ELF-1 (cell line): ENCODE measurements around the gene AGR2.
"Not testable (repeated sequence)": the region's sequence is repeated elsewhere in the genome, so short reads cannot be mapped to it uniquely, and the experiment has no call there.

Experiments used
- DNase-seq: peaks from one replicate; pipeline ENCODE4 v3.0.0-alpha.2; 2016; ENCODE audit warnings: low read depth, low spot score

Gene AGR2

DNA sequence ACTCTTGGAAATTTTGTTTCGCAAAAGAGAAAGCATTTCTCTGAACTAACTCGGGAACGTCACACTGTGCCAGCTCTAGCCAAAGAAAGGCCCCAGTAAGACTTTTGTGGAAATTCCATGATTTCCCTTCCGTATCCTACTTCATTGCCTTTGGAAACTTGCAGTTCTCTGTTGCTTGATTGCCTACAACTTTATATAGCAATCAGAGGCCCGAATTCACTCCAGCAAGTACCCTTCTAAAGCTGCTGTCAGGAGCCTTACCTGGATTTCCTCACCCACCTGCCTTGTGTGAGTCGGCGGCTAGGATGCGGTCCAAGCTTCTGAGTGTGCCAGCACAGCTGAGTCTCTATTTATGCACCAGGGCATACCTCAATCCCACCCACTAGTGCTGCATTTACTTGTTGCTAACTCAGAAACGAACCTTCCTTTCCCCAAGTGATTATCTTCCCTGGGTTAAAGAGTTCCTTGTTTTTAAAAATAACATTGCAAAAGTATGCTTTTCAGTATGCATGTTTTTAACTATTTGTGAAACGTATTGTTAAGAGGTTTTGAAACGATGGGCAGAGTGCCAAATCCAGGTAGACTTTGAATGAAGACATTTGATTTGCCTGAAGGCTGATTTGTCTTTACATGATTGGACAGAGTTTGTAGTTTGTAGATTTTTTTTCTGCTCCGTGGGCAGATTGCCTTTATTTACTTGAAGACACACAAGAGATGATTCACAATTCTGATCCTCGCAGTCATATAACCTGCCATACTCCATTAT, at the start of gene AGR2:
AGR2 (minus strand) TSS at position 326 of the 766 bp plus-strand sequence. CDS start 3,203 bp downstream, outside the sequence.
- DNase-seq, result no peak

DNA sequence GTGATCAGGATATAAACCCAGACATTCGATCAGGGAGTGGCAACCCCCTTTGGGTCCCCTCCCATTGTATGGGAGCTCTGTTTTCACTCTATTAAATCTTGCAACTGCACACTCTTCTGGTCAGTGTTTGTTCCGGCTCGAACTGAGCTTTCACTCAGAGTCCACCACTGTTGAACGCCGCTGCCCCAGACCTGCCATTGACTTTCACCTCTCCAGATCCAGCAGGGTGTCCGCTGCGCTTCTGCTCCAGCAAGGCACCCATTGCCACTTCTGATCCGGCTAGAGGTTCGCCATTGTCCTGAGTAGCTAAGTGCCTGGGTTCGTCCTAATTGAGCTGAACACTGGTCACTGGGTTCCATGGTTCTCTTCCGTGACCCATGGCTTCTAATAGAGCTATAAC, 48.4 kb upstream of the AGR2 start:
- not testable (repeated sequence) for DNase-seq

DNA sequence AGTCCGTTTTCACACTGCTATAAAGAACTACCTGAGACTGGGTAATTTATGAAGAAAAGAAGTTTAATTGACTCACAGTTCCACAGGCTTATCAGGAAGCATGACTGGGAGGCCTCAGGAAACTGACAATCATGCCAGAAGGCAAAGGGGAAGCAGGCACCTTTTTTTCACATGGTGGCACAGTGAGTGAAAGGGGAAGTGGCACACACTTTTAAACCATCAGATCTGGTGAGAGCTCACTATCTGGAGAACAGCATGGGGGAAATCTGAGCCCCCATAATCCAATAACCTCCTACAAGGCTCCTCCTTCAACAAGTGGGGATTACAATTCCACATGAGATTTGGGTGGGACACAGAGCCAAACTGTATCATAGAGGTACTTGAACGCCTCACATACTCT, 47.0 kb upstream of the AGR2 start:
- DNase-seq, result no peak

DNA sequence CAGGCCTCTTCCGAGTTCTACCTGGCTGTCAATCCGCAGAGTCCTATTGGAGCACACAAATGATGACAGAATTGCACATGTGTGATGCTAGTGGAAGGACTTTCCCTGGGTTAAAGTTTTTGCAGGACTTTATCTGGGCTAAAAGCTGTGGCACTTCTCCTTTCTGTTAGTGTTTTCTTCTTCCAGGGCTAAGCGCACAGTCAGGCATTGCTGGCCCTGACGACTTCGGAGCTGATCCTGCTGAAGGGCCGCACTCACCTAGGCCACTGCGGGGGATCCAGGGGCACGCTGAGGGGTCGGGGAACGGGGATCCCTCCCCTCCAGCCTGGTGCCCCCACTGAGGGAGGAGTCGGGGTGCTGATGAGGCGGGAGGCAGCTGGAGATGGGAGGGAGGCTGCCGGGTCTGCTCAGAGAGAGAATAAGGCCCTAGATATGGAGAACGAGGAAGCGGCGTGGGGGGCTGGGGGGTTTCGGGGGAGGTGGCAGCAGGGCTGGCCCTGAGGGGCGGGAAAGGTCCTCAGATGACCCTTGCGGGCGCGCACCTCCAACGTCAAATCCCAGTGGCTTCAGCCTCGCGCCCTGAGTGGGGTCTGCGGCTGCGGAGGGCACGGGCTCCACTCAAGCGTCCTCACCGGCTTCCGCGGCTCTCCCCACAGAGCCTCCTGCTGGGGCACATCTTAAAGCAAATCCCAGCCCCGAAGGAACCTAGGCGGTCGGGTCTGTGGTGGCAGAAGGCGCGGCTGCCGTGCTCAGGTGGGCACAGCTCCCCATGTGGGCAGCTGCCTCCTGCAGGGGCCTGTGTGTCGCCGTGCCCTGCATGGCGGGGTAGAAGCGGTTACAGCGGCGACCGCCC, 46.0 kb upstream of the AGR2 start:
- no peak for DNase-seq

DNA sequence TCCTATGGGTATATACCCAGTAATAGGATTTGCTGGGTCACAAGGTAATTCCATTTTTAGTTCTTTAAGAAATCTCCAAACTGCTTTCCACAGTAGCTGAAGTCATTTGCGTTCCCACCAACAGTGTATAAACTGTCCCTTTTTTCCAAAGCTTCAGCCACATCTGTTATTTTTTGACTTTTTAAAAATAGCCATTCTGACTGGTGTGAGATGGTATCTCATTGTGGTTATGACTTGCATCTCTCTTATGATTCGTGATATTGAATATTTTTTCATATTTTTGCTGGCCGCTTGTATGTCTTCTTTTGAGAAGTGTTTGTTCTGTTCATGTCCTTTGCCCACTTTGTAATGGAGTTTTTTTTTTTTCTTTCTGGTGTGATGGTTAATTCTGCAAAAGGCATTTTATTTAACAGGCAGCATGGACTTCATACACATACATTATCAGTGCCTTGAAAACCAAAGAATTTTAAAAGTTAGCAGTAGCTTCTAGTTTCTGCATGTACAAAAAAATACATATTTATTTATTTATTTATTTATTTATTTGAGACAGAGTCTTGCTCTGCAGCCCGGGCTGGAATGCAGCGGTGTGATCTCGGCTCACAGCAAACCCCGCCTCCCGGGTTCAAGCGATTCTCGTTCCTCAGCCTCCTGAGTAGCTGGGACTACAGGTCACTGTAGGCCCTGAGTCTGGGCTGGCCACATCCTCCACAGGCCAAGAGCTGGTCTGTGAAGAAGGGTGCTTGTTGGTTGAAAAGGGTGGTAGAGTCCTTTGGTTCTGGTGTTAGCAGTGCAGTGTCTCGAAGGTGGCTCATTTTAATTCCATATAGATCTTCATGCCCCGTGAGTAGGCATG, 44.7 kb upstream of the AGR2 start:
- DNase-seq, result no peak

DNA sequence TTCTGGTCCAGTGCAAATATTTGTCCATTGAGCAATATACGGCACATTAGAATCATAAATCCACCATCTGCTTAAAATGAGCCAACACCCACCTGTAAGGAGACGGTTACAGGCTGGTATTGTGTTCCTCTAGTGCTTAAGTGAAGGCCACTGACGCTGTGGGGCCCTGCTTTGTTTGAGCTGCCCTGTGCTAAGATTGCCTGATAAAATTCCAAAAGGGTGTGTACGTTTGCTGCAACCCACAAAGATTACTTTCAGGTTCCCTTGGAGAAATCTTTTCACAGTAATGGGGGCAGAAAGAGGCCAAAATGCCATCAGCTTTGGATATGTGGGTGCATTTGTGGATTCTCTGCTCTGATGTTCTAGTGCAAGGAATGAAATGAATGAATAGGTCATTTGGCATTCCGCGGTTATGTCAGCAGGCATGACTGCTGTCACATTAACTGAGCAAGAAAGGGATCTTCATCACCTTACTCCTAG, 42.6 kb upstream of the AGR2 start:
- peak; percentile 34 for DNase-seq

DNA sequence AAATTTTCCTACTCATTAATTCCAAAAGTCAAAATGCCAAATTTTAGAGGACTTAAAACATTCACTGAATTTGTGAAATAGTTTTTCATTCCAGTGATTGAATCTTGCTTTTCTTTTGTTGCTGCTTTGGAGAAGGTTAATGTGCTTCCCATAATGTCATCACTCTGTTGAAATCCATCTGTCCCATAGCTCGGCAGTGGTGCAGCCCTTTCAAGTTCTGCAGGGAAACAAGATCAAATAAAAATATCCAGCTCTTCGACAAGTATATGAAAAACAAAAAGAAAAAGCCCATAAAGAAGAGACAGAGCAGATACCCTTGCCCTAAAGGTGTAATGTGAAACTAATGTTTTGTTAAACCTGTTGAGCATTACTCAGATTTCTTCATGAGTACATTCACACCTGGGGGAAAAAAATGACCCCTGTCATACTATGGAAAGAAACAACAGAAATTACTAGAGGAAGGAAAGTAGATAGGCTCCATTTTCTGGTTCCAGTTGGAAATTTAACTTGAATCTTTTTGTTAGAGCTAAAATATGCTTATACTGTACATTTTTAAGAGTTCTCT, 41.9 kb upstream of the AGR2 start:
- DNase-seq, result no peak

DNA sequence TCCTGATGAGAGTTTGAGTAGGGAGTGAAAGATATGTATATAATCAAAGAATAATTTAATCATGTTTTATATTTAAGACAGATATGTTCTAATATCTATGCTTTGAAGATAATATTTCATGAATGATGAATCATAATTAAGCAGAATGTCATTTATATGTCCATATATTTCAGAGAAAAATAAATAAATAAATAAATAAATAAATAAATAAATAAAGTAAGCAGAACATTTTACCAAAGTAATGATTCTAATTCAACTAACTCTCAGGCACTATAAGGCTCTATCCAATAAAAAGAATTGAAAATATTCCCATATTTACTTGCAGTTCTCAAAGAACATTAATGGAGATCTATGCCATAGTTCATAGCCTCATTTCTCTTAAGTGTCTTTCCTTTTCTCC, 40.9 kb upstream of the AGR2 start:
- DNase-seq, result no peak

DNA sequence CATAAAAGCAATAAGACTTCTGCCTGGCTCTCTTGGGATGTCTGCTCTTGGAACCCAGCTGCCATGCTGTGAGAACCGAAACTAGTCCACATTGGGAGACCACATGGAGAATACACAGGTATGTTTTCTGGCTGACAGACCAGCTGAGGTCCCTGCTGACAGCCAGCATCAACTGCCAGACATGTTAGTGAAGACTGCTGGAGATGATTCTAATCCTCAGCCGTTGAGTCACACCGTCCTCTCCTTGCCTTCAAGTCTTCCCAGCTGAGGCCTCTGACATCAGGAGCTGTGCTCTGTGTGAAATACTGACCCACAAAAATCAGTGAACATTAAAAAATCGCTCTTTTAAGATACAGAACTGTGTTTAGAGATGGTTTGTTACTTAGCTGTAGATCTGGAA, 36.9 kb upstream of the AGR2 start:
- no peak for DNase-seq

DNA sequence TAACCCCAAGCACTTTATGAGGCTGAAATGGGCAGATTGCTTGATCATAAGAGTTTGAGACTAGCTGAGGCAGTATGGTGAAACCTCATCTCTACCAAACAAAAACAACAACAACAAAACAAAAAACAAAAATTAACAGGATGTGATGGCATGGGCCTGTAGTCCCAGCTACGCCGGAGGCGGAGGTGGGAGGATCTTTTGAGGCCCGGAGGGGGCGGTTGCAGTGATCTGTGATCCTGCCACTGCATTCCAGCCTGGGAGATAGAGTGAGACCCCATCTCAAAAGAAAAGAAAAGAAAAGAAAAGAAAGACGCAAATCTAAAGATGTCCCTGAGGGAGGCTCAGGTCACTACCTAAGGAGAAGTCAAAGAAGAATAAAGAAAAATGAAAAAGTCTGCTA, 35.3 kb upstream of the AGR2 start:
- peak; percentile 45 for DNase-seq

DNA sequence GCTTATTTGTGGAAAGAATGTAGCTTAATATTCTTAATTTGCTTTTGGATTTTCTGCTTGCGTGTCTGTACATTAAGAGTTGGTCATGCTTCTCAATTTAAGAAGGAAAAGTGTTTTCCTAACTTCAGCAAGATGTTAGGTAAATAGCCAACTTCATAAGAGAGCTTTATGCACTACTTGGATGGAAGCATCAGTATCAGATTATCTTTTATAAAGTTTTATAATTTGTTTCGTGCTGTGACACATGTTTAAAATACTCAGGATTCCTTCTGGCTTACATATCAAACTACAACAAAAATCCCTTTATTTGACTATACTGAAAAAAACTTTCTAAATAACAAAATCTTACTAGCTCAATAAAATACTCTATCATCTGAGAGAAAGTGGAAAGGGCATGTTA, 34.8 kb upstream of the AGR2 start:
- DNase-seq, result no peak

DNA sequence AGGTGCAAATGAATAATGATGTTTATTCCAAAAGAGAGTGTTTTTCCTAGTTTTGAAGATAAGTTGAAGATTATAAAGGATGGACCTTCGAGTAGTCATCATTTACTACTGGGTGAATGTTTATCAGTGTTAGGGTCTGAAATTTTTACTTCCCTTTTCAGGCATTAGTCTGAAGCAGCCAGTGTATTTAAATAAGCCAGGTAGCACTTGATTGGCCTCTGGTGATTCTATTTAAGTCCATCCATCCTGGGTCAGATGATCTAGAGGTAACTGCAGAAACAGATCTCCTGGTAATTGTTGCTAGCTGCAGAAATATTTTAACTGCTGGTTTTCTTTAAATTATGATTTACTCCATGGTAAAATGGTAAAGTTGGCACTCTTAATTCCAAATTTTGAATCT, 34.1 kb upstream of the AGR2 start:
- DNase-seq, result no peak

DNA sequence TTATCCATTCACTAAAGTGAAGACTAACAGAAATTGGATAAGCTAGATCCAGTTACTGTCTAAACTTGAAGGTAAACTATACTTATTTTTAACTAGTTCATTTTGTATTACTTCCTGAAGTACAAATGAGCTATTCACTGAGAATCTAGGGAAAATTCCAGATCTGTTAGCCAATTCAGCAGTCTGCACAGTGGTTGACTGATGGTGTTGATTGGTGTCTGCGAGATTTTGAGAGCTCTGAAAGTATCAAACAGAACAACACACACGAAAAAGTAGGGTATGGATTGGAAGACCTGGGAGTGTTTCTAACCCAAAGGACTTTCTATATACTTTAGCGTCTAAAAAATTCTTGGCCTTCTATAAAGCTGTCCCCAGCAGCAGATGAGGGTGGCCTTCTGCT, 33.6 kb upstream of the AGR2 start:
- DNase-seq, result no peak

DNA sequence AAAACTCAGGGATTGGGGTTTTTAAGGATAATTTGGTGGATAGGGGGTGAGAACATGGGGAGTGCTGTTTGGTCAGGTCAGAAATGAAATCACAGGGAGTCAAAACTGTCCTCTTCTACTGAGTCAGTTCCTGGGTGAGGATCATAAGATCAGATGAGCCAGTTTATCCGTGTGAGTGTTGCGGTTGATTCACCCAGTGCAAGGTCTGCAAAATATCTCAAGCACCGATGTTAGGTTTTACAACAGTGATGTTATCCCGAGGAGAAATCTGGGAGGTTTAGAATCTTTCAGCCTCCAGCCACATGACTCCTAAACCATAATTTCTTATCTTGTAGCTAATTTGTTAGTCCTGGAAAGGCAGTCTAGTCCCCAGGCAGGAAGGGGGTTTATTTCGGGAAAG, 31.7 kb upstream of the AGR2 start:
- DNase-seq, result no peak

DNA sequence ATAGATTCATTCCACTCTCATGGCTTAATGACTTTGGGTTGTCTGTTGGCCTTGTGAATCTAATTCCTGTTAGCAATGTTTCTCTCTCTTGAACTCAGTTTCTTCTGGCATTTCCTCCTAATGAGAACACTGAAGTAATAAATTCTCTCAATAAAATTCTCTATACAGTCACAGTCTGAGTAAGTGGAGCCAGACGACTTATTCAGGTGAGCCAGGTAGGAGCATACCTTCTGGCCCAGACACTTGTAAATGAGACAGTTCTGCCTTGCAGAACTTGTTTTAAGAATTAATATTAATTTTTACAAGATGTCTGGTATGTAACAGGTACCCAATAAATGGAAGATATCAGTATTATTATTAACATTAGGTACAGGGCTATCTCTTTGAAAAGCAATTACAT, 28.6 kb upstream of the AGR2 start:
- DNase-seq, result no peak

DNA sequence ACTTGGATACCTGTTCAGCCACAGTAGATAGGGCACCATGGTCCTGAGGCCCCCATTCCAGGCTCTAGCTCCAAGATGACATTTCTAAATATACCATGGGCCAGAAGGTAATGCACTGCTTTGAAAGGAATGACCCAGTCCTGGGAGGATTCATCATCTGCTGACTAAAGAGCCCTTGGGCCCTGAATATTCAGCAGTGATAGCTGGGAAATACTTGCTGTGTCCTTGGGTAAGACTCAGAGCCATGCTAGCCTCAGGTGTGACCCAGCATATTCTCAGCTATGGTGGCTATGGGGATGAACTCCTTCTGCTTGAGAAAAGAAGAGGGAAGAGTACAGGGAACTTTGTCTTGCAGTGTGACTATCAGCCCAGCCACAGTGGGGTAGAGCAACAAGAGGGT, 21.3 kb upstream of the AGR2 start:
- no peak for DNase-seq

DNA sequence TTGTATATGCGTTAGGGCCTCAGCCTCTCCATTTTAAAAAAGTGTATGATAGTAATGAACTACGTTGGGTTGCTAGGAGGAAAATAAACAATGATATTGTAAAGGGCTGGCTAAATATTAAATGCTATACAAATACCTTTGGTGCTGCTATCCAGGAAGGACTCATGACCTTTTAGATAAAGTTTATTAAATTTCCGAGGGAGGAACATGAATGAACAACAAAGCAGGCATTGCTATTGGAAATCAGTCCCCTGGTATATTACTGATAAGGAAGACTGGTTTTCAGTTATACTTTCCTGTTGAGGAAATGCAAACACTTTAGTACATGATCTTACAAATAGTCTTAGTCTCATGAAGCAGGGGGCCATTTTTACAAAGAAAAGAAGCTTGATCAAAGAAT, 17.2 kb upstream of the AGR2 start:
- no peak for DNase-seq

DNA sequence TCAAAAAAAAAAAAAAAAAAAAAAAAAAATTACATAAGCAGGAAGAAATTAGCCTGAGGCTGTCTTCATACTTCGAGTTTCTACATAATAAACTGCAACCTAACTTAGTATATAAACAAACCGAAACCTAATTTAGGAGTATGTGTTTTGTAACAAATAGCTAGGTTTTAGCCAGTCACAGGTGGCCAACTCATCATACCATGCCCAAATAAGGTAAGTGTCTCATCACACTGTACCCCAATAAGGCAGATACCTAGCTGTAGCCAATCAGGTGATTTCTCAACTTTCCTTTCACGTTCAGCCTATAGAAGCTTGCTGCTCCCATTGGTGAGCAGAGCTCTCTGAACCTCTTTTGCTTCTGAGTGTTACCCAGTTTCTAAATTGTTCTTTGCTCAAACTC, 13.9 kb upstream of the AGR2 start:
- no peak for DNase-seq

DNA sequence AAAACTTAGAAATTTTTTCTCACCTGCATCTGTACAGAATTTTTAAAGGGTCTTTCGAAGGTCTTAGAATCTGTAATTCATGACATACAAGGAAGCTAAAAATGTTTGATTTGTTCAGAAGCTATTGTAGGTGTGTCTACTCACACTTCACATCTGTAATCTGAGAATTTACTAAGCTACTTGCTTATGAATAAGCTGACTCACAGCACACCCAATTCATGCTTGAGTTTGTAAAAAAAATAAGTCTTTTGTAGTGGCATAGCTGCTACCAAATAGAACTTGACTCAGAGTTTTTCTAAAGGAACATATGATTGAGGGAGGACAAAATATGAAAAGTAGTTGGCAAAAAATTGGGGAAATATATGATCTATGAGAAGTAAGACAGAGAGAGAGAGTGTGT, 12.7 kb upstream of the AGR2 start:
- DNase-seq, result no peak

DNA sequence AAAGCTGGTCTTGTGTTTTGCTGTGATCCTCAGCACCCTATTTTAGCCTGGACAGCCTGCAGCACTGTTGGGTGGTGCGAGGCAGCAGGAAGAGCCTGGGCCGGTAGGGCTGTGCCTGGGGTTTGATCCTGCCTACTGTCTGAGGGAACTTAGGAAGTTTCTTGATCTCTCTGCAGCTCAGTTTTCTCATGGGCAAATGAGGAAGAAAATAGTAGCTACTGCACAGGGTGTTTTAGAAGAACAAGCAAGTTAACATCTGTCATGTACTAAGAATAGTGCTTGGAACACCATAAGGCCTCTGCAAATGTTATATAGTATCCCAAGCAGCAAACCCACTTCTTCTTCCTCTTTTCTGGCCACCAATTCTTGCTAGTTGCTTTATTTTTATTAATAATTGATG, 12.0 kb upstream of the AGR2 start:
- no peak for DNase-seq

DNA sequence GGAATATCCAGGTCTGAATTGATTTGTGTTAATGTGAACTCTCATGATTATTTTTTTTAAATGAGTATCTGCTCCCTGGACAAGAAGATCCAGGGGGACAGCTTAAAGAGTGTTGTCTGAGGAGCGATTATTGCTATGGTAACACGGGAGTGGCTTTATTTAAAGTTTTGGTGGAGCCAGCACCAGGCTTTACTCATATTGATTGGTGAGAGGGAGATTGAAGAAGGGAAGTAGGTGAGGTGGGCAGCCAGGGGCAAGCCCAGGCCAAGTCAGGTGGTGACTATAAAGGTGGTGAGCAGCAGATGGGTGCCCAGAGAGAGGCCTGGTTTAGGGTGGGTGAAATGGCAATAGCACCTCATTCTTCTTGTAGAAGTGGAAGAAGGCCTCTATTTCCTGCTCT, 10.2 kb upstream of the AGR2 start:
- DNase-seq, result no peak

DNA sequence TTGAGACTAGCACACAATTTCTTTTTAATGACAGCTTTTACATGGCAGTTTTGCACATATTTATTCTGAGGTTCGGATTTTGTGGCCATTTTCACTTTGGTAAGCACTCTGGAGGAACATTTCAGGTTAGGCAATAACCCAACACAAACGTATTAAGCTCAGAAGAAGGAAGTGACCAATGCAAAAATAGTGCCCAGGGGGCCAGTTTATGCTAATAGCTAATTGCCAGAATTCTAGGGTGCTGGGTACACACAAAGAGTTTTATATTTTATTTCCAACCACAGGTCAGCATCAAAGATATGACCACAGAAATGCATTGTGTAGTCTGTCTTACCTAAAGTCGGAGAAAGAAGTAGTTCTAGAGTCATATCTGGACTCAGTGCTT, 8.4 kb upstream of the AGR2 start:
- DNase-seq, result no peak
